GM12891 (cell line): ENCODE data around the gene GNG2. TPM values are rescaled to one million over a fixed set of nuclear protein-coding genes. Genes with fewer than 3 reads are reported as not detected.

Source experiments
- DNase-seq: peaks from one replicate; pipeline ENCODE4 v3.0.0; 2011; ENCODE audit warnings: low spot score; ENCODE audit not compliant: insufficient read length
- FAIRE-seq: peaks from 2 replicates; lab custom pipeline; 2011; peaks lifted over from hg19 to GRCh38; lab: Jason Lieb, UNC
- PAX5 ChIP-seq: IDR thresholded peaks from 2 replicates; pipeline ENCODE4 v1.6.1; 2011; ENCODE audit warnings: low read length, moderate library complexity, mild to moderate bottlenecking; ENCODE audit not compliant: insufficient read depth, severe bottlenecking
- POLR2A ChIP-seq: IDR thresholded peaks from 2 replicates; pipeline ENCODE4 v1.6.1; 2011; ENCODE audit warnings: low read depth, low read length, control low read depth
- POLR2AphosphoS5 ChIP-seq: IDR thresholded peaks from 2 replicates; pipeline ENCODE4 v1.6.1; 2011; ENCODE audit warnings: low read depth, low read length, control low read depth
- POU2F2 ChIP-seq: IDR thresholded peaks from 2 replicates; pipeline ENCODE4 v1.6.1; 2011; ENCODE audit warnings: low read depth, mild to moderate bottlenecking, control low read depth, low read length, moderate library complexity
- SPI1 ChIP-seq: IDR thresholded peaks from 2 replicates; pipeline ENCODE4 v1.6.1; 2011; ENCODE audit warnings: low read depth, low read length, control low read depth
- TAF1 ChIP-seq: IDR thresholded peaks from 2 replicates; pipeline ENCODE4 v1.6.1; 2011; ENCODE audit warnings: low read depth, low read length, control low read depth
- polyA plus RNA-seq: library from polyadenylated mRNA; unstranded; fragments of >200 nt; gene quantifications from one replicate; pipeline ENCODE4 v1.2.1, GENCODE V29; 2012; ENCODE audit warnings: low read depth, missing spikeins, inconsistent platforms; ENCODE audit not compliant: missing spikeins

Gene GNG2
- polyA plus RNA-seq = 33.6 TPM

DNA sequence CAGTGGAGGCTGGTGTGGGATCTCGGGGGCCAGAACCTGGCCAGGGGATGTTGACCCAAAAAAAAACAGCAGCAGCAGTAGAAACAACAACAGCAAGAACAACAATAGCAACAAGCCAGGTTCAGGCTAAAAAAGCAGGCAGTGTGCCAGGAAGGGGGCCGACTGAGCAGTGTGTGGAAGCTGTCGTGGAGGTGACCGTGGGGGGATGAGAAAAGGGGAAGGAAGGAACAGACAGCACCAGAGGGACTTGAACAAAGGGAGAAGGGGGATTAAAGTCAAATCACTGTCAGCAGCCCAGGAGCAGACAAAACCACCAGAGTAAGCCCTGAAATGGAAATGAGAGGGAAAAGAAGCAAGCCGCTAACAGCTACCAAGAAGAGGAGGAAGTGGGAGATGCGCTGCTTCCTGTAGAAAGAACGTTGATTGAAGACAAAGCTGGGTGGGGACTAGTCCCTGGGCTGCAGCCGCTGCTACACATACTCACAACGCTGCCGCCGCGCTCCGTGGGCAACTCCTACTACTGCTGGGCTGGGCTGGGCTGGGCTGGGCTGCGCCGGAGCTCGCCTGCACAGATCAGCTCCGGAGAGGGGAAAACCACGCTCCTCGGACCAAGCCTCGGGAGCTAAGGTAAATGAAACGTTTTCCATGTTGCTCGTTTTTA is at the start of gene GNG2:
Gene GNG2, plus strand, starts transcription at position 449 of the 661 bp plus-strand sequence. CDS start 90,067 bp downstream, outside the sequence.
- DNase-seq = no peak
- FAIRE-seq = peak; percentile 99
- TF ChIP-seq POLR2AphosphoS5 (peak; percentile 92), POLR2A (peak; percentile 93), POU2F2 (peak; percentile 62; the same call in 1 of the 2 replicates), TAF1 (peak; percentile 88), PAX5 (no peak), SPI1 (peak; percentile 92)

DNA sequence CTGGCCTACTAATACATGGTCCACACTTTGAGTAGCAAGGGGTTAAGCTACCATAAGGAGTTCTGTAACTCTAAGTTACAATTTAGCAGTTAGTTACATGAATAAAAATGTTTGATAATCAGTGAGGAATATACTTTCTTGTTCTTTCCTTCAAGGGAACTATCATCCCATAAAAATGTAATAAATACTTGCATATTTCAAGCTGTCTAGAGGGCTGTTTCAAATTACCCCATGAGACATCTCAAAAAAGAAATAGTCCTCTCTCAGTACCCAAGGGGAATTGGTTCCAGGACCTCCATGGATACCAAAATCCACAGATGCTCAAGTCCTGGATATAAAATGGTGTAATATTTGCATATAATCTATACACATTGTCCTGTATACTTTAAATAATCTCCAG is 48.7 kb upstream of the GNG2 start:
- FAIRE-seq (no peak), DNase-seq (no peak)
- TF ChIP-seq PAX5 (no peak), POLR2AphosphoS5 (no peak)

DNA sequence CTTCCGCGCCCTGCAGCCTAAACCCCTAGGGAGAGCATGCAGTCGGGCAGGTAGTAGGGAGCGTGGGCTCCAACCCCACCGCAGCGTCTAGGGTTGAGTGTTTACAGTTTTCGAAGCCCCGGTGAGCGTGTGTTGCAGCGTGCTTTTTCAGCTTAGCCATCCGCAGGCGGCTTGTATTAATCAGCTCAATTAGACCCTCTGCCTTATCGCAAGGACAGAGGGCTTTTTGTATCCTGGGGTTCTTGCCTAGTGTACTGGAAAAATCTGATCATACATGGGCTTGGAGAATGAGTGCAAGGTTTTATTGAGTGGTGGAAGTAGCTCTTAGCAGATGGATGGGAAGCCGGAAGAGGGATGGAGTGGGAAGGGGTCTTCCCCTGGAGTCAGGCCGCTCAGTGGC is 44.4 kb upstream of the GNG2 start:
- no peak for FAIRE-seq
- DNase-seq = no peak
- TF ChIP-seq SPI1 = no peak
- TF ChIP-seq POLR2AphosphoS5 = no peak
- no peak for TF ChIP-seq PAX5
- TF ChIP-seq POU2F2 = no peak
- no peak for TF ChIP-seq POLR2A
- TF ChIP-seq TAF1 = no peak

DNA sequence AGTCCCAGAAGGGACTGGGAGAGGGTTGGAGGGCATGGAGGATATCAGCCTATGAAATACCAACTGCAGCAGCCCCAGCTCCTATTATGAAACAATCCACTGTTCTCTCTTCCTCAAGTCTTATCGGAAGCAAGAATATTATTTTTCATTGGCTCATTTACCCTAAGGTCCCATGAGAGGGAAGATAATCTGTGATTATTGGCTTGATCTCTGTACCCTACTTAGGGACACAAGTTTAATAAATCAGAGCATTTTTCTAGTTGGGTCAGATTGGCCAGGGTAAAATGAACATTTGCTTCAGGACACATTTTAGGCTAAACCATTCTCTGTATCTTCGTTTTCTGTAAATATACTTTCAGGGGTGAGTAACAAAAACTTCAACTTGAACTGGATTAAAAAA is 43.1 kb upstream of the GNG2 start:
- FAIRE-seq = no peak
- no peak for TF ChIP-seq POU2F2
- TF ChIP-seq SPI1 = no peak
- no peak for TF ChIP-seq PAX5
- TF ChIP-seq TAF1 = no peak
- TF ChIP-seq POLR2AphosphoS5 = no peak
- no peak for TF ChIP-seq POLR2A
- DNase-seq = no peak

DNA sequence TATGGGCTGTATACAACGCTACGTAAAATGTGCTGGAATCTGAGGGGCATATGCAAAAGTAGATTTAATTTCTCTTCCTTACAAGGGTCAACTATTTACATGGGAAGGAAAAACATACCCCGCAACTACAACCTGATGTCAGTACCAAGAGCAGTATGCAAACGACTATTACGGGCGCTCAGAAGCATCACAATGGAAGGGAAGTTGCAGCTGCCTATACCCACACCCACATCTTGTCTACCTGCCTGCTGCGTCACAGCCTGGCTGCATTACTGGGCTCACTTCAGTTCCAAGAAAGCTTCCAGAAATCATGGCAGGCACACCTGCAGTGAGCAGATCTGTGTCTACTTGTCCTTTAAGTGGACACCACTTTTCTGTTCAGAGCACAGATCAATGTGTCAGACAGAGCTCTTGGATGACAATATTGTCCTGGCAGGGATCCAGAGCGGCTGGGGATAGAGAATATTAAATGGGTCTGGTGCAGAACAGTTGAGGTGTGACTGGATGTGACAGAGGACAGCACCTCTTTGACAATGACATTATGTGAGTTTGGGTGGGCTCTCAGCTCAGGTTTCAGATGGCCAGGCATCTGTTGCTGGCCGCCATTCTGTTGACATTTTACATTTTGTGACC is 41.5 kb upstream of the GNG2 start:
- no peak for TF ChIP-seq POU2F2
- no peak for TF ChIP-seq TAF1
- TF ChIP-seq PAX5 = no peak
- TF ChIP-seq POLR2AphosphoS5 = no peak
- TF ChIP-seq SPI1 = no peak
- TF ChIP-seq POLR2A = no peak
- DNase-seq (no peak), FAIRE-seq (no peak)

DNA sequence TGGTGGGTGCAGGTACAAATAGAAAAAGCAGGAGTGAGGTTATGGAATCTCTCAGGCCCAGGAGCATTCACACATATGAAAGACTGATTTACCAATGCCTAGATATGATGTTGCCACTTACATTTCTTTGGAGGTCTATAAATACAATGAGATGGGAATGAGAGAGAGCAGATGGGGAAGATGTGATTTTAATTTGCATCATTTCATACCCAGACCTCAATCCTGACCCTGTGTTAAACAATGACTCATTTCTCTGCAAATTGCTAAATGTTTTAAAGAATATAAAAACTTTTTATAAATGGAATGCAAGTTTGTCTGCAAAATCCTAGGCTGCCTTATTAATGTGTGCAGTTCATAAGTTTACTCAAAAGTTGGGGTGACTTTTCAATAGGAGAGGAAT is 38.6 kb upstream of the GNG2 start:
- DNase-seq (no peak), FAIRE-seq (no peak)
- TF ChIP-seq POLR2A (no peak), POU2F2 (no peak), POLR2AphosphoS5 (no peak), TAF1 (no peak), PAX5 (no peak), SPI1 (no peak)

DNA sequence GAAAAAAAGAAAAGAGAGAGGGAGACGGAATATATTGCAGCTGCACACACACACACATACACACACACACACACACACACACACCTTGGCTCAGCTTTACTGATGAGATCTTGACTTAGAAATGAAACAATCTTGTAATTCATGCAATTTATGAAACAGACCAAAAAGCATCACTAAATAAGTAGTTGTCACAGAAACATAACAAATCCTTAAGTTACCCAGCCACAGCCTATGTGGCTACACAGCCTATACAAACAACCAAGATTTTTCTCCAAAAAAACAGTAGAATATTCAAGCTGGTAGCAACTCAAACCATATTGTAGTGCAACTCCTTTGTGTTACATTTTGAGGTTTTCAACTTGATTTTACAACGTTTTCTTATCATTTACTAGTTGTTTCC is 37.9 kb upstream of the GNG2 start:
- FAIRE-seq = no peak

DNA sequence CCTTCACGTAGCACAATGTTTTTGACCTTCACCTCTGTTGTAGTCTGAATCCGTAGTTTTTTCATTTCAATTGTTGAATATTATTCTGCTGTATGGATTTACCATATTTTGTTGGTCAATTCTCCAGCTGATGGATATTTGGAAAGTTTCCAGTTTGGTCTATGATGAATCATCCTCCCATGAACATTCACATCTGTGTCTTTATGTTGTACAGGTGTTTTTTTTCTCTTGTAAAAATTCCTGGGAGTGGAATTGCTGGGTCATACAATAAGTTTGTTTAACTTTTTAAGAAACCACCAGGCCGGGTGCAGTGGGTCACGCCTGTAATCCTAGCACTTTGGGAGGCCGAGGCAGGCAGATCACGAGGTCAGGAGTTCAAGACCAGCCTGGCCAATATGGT is 36.7 kb upstream of the GNG2 start:
- FAIRE-seq (no peak), DNase-seq (no peak)
- no peak for TF ChIP-seq POLR2AphosphoS5
- TF ChIP-seq POLR2A = no peak
- TF ChIP-seq POU2F2 = no peak

More for the DNA sequence above, 37.9 kb upstream of the GNG2 start:
- DNase-seq = no peak
- TF ChIP-seq PAX5 (no peak), POU2F2 (no peak), POLR2AphosphoS5 (no peak), TAF1 (no peak), POLR2A (no peak), SPI1 (no peak)

DNA sequence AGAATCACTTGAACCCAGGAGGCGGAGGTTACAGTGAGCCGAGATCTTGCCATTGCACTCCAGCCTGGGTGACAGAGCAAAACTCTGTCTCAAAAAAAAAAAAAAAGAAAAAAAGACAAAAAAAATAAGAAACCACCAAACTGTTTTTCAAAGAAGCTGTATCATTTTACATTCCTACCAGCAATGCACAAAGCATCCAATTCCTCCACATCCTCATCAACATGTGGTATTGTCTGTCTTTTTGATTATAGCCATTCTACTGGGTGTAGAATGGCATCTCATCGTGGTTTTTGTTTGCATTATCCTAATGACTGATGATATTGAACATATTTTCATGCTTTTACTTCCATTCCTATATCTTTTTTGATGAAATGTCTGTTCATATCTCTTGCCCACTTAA is 36.2 kb upstream of the GNG2 start:
- TF ChIP-seq TAF1 (no peak), POU2F2 (no peak)
- FAIRE-seq (no peak), DNase-seq (no peak)

DNA sequence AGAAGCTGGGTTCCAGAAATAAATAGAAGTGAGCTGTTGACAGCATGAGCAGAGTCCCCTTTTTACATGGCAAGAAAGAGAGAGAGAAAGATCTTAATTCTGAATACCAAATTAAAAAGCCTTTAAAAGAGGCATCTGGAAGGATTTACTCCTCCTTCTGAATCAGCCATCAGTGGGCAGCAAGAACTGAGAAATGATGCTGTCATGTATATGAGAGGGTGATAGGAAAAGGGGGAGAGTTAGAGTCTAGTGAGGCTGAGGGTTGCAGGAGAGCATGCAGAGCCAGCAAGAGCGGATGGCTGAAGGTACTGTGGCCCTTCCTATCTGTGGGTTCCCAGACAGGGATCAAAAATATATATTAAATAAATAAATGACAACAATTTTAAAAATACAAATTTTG is 34.5 kb upstream of the GNG2 start:
- TF ChIP-seq TAF1 (no peak), POU2F2 (no peak), POLR2AphosphoS5 (no peak), SPI1 (no peak), PAX5 (no peak), POLR2A (no peak)
- DNase-seq = no peak
- no peak for FAIRE-seq
